GM23248 (cell line): ENCODE measurements around the gene ERO1A. TPM values are rescaled to one million over a fixed set of nuclear protein-coding genes. Genes with fewer than 3 reads are reported as not detected.

Source experiments
- DNase-seq: peaks from one replicate; pipeline ENCODE4 v3.0.0-alpha.2; 2015
- H2AFZ ChIP-seq: fragments of 200-600 bp; sonication (generic); 2 replicates; pipeline ENCODE4 v1.6.1; 2016; ENCODE audit warnings: antibody characterized with exemption
- H3F3A ChIP-seq: fragments of 200-600 bp; sonication (generic); 2 replicates; pipeline ENCODE4 v1.6.1; 2016; ENCODE audit warnings: mild to moderate bottlenecking, antibody characterized with exemption, mixed run types; ENCODE audit not compliant: insufficient read depth
- H3K27ac ChIP-seq: fragments of 200-600 bp; sonication (generic); 2 replicates; pipeline ENCODE4 v1.5.1; 2016; ENCODE audit warnings: mild to moderate bottlenecking
- H3K27me3 ChIP-seq: fragments of 200-600 bp; sonication (generic); replicated peaks from 2 replicates; pipeline ENCODE4 v1.6.1; 2016; ENCODE audit warnings: mild to moderate bottlenecking; ENCODE audit not compliant: insufficient read depth
- H3K36me3 ChIP-seq: fragments of 200-600 bp; sonication (generic); 2 replicates; pipeline ENCODE4 v1.6.1; 2016; ENCODE audit warnings: low read depth, mild to moderate bottlenecking
- H3K4me1 ChIP-seq: fragments of 200-600 bp; sonication (generic); 2 replicates; pipeline ENCODE4 v1.6.1; 2016; ENCODE audit warnings: mild to moderate bottlenecking; ENCODE audit not compliant: insufficient read depth
- H3K4me2 ChIP-seq: fragments of 200-600 bp; sonication (generic); one replicate; pipeline ENCODE4 v1.6.1; 2016; ENCODE audit warnings: mild to moderate bottlenecking; ENCODE audit not compliant: unreplicated experiment
- H3K4me3 ChIP-seq: fragments of 200-600 bp; sonication (generic); 2 replicates; pipeline ENCODE4 v1.5.1; 2016; ENCODE audit warnings: mild to moderate bottlenecking
- H3K79me2 ChIP-seq: fragments of 200-600 bp; sonication (generic); 2 replicates; pipeline ENCODE4 v1.6.1; 2016; ENCODE audit warnings: mild to moderate bottlenecking; ENCODE audit not compliant: insufficient read depth
- H3K9ac ChIP-seq: fragments of 200-600 bp; sonication (generic); 2 replicates; pipeline ENCODE4 v1.6.1; 2016; ENCODE audit warnings: mild to moderate bottlenecking
- H3K9me2 ChIP-seq: fragments of 200-600 bp; sonication (generic); 2 replicates; pipeline ENCODE4 v1.6.1; 2016; ENCODE audit warnings: mixed run types, mild to moderate bottlenecking, moderate library complexity; ENCODE audit not compliant: insufficient read depth
- H3K9me3 ChIP-seq: fragments of 200-600 bp; sonication (generic); one replicate; pipeline ENCODE4 v1.6.1; 2017; ENCODE audit warnings: low read depth
- H4K20me1 ChIP-seq: fragments of 200-600 bp; sonication (generic); 2 replicates; pipeline ENCODE4 v1.6.0; 2016; ENCODE audit not compliant: insufficient read depth
- EZH2 ChIP-seq: fragments of 200-600 bp; sonication (generic); IDR thresholded peaks from 2 replicates; pipeline ENCODE4 v1.6.1; 2018; ENCODE audit warnings: antibody characterized with exemption, mild to moderate bottlenecking; ENCODE audit not compliant: insufficient read depth, poor library complexity, severe bottlenecking
- EZH2phosphoT487 ChIP-seq: fragments of 200-600 bp; sonication (generic); IDR thresholded peaks from 2 replicates; pipeline ENCODE4 v1.6.1; 2018; ENCODE audit warnings: antibody characterized with exemption, moderate library complexity, mild to moderate bottlenecking, low read depth; ENCODE audit not compliant: insufficient read depth
- WGBS, 2 experiments: methylation state at CpG; one replicate each; pipeline ENCODE4 v1.1.6; 2015 to 2017; ENCODE audit warnings: low lambda C conversion rate in 2 of 2, low coverage in 1 of 2; ENCODE audit errors: missing lambda C conversion rate in 2 of 2; 5-methylcytosine and 5-hydroxymethylcytosine counted together
- in situ Hi-C: fragments of 300-500 bp; cut with MboI; formaldehyde crosslinking; loops from 2 replicates; pipeline ENCODE4 v1.15.0; 2020
- polyA plus RNA-seq: library from polyadenylated mRNA; unstranded; fragments of >200 nt; fragmentation: Nextera tagmentation; extraction: Ambion mirVana; gene quantifications from 2 replicates; pipeline ENCODE4 v1.2.1, GENCODE V29; 2016
- total RNA-seq: library from RNA; depleted of rRNA; stranded (reverse); fragments of >200 nt; shearing (Covaris generic); gene quantifications from 2 replicates; pipeline ENCODE4 v1.2.3, GENCODE V29; 2014

ERO1A gene
- total and polyA plus RNA-seq, 2 experiments from 2014 or later = 48.6 to 82.7 TPM

DNA sequence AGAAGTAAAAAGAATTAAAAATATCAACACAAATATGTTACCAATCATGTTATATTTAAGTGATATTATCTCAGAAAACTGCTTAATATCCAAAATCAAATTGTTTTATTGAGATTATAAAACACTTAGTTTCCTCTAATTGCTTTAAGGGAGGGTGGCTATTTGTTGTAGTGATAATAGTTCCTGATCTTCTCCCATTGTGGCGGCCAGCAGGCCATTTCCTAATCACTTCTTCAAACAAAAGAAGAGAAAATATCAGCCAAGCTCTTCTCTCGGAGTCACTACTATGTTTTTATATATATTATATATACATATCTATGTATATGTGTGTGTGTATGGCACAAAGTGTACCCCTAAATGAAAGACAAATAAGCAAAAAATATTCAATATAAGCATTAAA, 31.5 kb downstream of the ERO1A start:
- H4K20me1 ChIP-seq = no peaks in the 10 kb centered on the region
- TF ChIP-seq EZH2 (no peak), EZH2phosphoT487 (no peak)
- H3K4me3 ChIP-seq = no peak overlapping the region
- no peak overlapping the region for H3K9ac ChIP-seq
- H3K4me1 ChIP-seq = no peaks in the 10 kb centered on the region
- in situ Hi-C loops = no loop called here
- DNase-seq = no peak
- no peaks in the 10 kb centered on the region for H3K9me3 ChIP-seq
- peaks cover 25% of the 10 kb centered on the region for H3K36me3 ChIP-seq
- no peak overlapping the region for H3K27ac ChIP-seq
- H3K79me2 ChIP-seq = no peaks in the 10 kb centered on the region
- H3K4me2 ChIP-seq = no peak overlapping the region
- no peaks in the 10 kb centered on the region for H3K9me2 ChIP-seq
- no peak overlapping the region for H2AFZ ChIP-seq
- 98 to 100% methylated on average over 2 of the region's 2 CpGs for WGBS, 2 experiments
- H3F3A ChIP-seq = no peaks in the 10 kb centered on the region
- H3K27me3 ChIP-seq = no peaks in the 10 kb centered on the region

- H2AFZ ChIP-seq = no peak overlapping the region
- no peaks in the 10 kb centered on the region for H3K9me2 ChIP-seq
- in situ Hi-C loops = no loop called here
- no peak overlapping the region for H3K27ac ChIP-seq
- no peak overlapping the region for H3K4me2 ChIP-seq
- no peak for DNase-seq
- no peak for TF ChIP-seq EZH2phosphoT487
- TF ChIP-seq EZH2 = no peak
- H3K9me3 ChIP-seq = no peaks in the 10 kb centered on the region
- H3K9ac ChIP-seq = no peak overlapping the region
- WGBS, 2 experiments = 98% methylated on average over 2 of the region's 2 CpGs
- no peaks in the 10 kb centered on the region for H3K4me1 ChIP-seq
- no peak overlapping the region for H3K4me3 ChIP-seq
- H4K20me1 ChIP-seq = no peaks in the 10 kb centered on the region
- H3K27me3 ChIP-seq = no peaks in the 10 kb centered on the region
- H3K36me3 ChIP-seq = peaks cover 25% of the 10 kb centered on the region
- H3F3A ChIP-seq = no peaks in the 10 kb centered on the region
- H3K79me2 ChIP-seq = no peaks in the 10 kb centered on the region
Observed at GRCh38 chr14:52661314-52661713, 34.0 kb downstream of the ERO1A start.

DNA sequence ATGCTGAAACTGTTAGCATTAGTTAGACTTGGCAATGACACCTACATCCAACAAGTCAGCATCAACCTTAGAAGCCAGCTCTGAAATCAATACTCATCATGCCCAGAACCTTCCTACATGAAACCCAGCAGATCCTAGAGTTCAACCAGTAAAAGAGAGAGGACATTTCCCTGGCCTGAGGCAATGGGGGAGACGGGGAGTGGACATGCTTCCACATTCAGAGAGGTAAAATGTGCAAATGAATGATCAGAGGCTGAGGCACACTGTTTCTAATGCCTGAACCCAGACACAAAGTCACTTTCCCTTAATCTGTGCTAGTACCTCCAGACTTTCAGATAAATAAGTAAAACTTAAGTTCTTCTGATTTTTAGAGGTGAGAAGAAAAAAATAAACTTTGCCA, 34.5 kb downstream of the ERO1A start:
- DNase-seq = no peak
- Histone ChIP-seq H3K9me2 (no peaks in the 10 kb centered on the region), H3K9me3 (no peaks in the 10 kb centered on the region), H3K4me2 (no peak overlapping the region), H3K27ac (no peak overlapping the region), H3K36me3 (peaks cover 20% of the 10 kb centered on the region), H3K4me1 (no peaks in the 10 kb centered on the region), H4K20me1 (no peaks in the 10 kb centered on the region), H2AFZ (no peak overlapping the region), H3K27me3 (no peaks in the 10 kb centered on the region), H3K4me3 (no peak overlapping the region), H3K9ac (no peak overlapping the region), H3K79me2 (no peaks in the 10 kb centered on the region), H3F3A (no peaks in the 10 kb centered on the region)
- no peak for TF ChIP-seq EZH2phosphoT487
- 93 to 96% methylated on average over 1 of the region's 1 CpG for WGBS, 2 experiments
- in situ Hi-C loops = no loop called here

DNA sequence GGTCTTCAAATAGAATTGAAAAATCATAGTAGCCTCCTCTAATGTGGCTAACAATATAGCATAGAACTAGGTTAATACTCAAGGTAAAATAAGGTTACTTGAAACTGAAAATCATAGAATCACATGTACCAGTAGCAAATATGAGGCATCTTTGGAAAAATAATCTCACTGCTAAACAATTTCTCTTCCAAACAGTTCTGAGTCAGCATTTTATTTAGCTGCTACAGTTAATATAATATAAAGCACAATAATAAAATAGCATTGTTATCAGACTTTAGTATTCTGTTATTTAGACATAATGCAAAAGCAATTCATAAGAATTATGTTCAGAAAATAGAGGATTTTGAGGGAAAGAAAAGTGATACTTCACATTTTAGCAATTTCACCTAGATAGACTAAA, 35.0 kb downstream of the ERO1A start:
- DNase-seq = no peak
- Histone ChIP-seq H3K27me3 (no peaks in the 10 kb centered on the region), H3F3A (no peaks in the 10 kb centered on the region), H3K27ac (no peak overlapping the region), H3K4me2 (no peak overlapping the region), H3K9me2 (no peaks in the 10 kb centered on the region), H4K20me1 (no peaks in the 10 kb centered on the region), H2AFZ (no peak overlapping the region), H3K4me3 (no peak overlapping the region), H3K36me3 (peaks cover 16% of the 10 kb centered on the region), H3K9me3 (no peaks in the 10 kb centered on the region), H3K79me2 (no peaks in the 10 kb centered on the region), H3K9ac (no peak overlapping the region), H3K4me1 (no peaks in the 10 kb centered on the region)
- TF ChIP-seq EZH2 = no peak
- in situ Hi-C loops = no loop called here

DNA sequence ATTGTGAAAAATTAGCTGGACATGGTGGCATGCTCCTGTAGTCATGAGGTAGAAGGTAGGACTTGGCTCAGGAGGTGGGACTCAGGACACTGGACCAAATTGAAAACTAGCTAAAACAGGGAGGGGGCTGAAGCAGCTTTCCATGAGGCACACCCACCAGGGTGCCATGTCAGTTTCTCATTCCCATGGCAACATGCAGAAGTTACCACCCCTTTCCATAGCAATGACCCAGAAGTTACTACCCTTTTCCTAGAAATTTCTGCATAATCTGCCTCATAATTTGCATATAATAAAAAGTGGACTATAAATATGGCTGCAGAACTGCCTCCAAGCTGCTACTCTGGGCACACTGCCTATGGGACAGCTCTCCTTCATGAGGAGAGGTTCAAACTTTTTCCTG, 38.5 kb downstream of the ERO1A start:
- Histone ChIP-seq H3K4me2 (no peak overlapping the region), H3K79me2 (no peaks in the 10 kb centered on the region), H3K36me3 (peaks cover 35% of the 10 kb centered on the region), H2AFZ (no peak overlapping the region), H3K9ac (no peak overlapping the region), H3K9me3 (no peaks in the 10 kb centered on the region), H3K4me3 (no peak overlapping the region), H4K20me1 (no peaks in the 10 kb centered on the region), H3K27me3 (no peaks in the 10 kb centered on the region), H3F3A (no peaks in the 10 kb centered on the region), H3K27ac (no peak overlapping the region), H3K4me1 (no peaks in the 10 kb centered on the region), H3K9me2 (no peaks in the 10 kb centered on the region)
- DNase-seq = no peak
- in situ Hi-C loops = no loop called here
- TF ChIP-seq EZH2phosphoT487 (no peak), EZH2 (no peak)
